ENCODE data around the gene LARP1. TPM values are rescaled to one million over a fixed set of nuclear protein-coding genes. Genes with fewer than 3 reads are reported as not detected.

Gene LARP1
- total RNA-seq, 1 donor from 2014 or later = 155 TPM

- intact Hi-C loops (cut with micrococcal nuclease) = no loop called here
- ATAC-seq (peak; percentile 17), DNase-seq (no peak)
Measured at GRCh38 chr5:154782812-154783592, 27.8 kb downstream of the LARP1 start.

- ATAC-seq = peak; percentile 70
- intact Hi-C loops (cut with micrococcal nuclease) = no loop called here
- peak; percentile 58 for DNase-seq
Measured at GRCh38 chr5:154783774-154784460, 28.7 kb downstream of the LARP1 start.

GRCh38 chr5:154784856-154785255 lies 29.7 kb downstream of the LARP1 start:
- intact Hi-C loops (cut with micrococcal nuclease) = no loop called here
- DNase-seq (no peak), ATAC-seq (no peak)

- intact Hi-C loops (cut with micrococcal nuclease) = no loop called here
Measured at GRCh38 chr5:154786414-154786813, 31.2 kb downstream of the LARP1 start.

GRCh38 chr5:154788212-154788611 lies 33.0 kb downstream of the LARP1 start:
- DNase-seq (peak; percentile 43), ATAC-seq (peak; percentile 56)
- intact Hi-C loops (cut with micrococcal nuclease) = no loop called here

More at GRCh38 chr5:154786414-154786813, 31.2 kb downstream of the LARP1 start:
- ATAC-seq (no peak), DNase-seq (no peak)

- intact Hi-C loops (cut with micrococcal nuclease) = no loop called here
- DNase-seq = no peak
- no peak for ATAC-seq
Measured at GRCh38 chr5:154791535-154791934, 36.4 kb downstream of the LARP1 start.

GRCh38 chr5:154793599-154794524 lies 38.7 kb downstream of the LARP1 start:
- intact Hi-C loops (cut with micrococcal nuclease) = no loop called here
- DNase-seq = no peak
- ATAC-seq = peak; percentile 16

GRCh38 chr5:154794525-154795234 lies 39.5 kb downstream of the LARP1 start:
- intact Hi-C loops (cut with micrococcal nuclease) = no loop called here
- DNase-seq (no peak), ATAC-seq (peak; percentile 55)

- intact Hi-C loops (cut with micrococcal nuclease) = no loop called here
- ATAC-seq = peak; percentile 31
- DNase-seq = no peak
Measured at GRCh38 chr5:154795235-154795596, 40.0 kb downstream of the LARP1 start.

- intact Hi-C loops (cut with micrococcal nuclease) = no loop called here
- DNase-seq = no peak
- peak; percentile 10 for ATAC-seq
Measured at GRCh38 chr5:154797762-154798161, 42.6 kb downstream of the LARP1 start.

- intact Hi-C loops (cut with micrococcal nuclease) = no loop called here
- DNase-seq (no peak), ATAC-seq (no peak)
Measured at GRCh38 chr5:154800582-154800981, 45.4 kb downstream of the LARP1 start.

GRCh38 chr5:154801083-154801482 lies 45.9 kb downstream of the LARP1 start:
- DNase-seq (no peak), ATAC-seq (no peak)
- intact Hi-C loops (cut with micrococcal nuclease) = no loop called here

- ATAC-seq (peak; percentile 55), DNase-seq (peak; percentile 49)
- intact Hi-C loops (cut with micrococcal nuclease) = no loop called here
Measured at GRCh38 chr5:154802050-154802449, 46.9 kb downstream of the LARP1 start.

GRCh38 chr5:154806176-154806575 lies 51.0 kb downstream of the LARP1 start:
- intact Hi-C loops (cut with micrococcal nuclease) = no loop called here
- DNase-seq (no peak), ATAC-seq (no peak)

- intact Hi-C loops (cut with micrococcal nuclease) = loop anchor here (5.0 kb wide), 1 partner anchor 159 kb away; no protein-coding TSS in a partner anchor
- no peak for ATAC-seq
- no peak for DNase-seq
Measured at GRCh38 chr5:154811239-154811638, 56.1 kb downstream of the LARP1 start.

- ATAC-seq (peak; percentile 62), DNase-seq (peak; percentile 71)
- intact Hi-C loops (cut with micrococcal nuclease) = loop anchor here (5.0 kb wide), 1 partner anchor 160 kb away; no protein-coding TSS in a partner anchor
Measured at GRCh38 chr5:154811653-154812465, 56.7 kb downstream of the LARP1 start.

- no peak for ATAC-seq
- no peak for DNase-seq
- intact Hi-C loops (cut with micrococcal nuclease) = loop anchor here (5.0 kb wide), 1 partner anchor 161 kb away; no protein-coding TSS in a partner anchor
Measured at GRCh38 chr5:154813158-154813557, 58.0 kb downstream of the LARP1 start.

- intact Hi-C loops (cut with micrococcal nuclease) = loop anchor here (5.0 kb wide), 1 partner anchor 161 kb away; no protein-coding TSS in a partner anchor
- ATAC-seq (no peak), DNase-seq (peak; percentile 37)
Measured at GRCh38 chr5:154813736-154814135, 58.6 kb downstream of the LARP1 start.
